Liver (tissue), 9 donors: Measurements from ENCODE around the gene EHD2. TPM values are rescaled to one million over a fixed set of nuclear protein-coding genes. Genes with fewer than 3 reads are reported as not detected.

Source experiments
- DNase-seq: peaks from one replicate; pipeline ENCODE4 v3.0.0-alpha.2; 2017; ENCODE audit warnings: low spot score
- H3K27ac ChIP-seq, 2 donors: one replicate each; pipeline ENCODE4 v1.7.0; 2013; ENCODE audit warnings: inconsistent platforms in 2 of 2, low read length in 2 of 2, control low read depth in 1 of 2, low read depth in 1 of 2, mild to moderate bottlenecking in 1 of 2
- H3K27me3 ChIP-seq, 4 donors: one replicate each; pipeline versions ENCODE4 v1.6.1 to v1.7.0; 2013; ENCODE audit warnings: low read length in 3 of 4, inconsistent platforms in 1 of 4, mild to moderate bottlenecking in 1 of 4, moderate library complexity in 1 of 4; ENCODE audit not compliant: control insufficient read depth in 4 of 4, insufficient read depth in 4 of 4
- H3K36me3 ChIP-seq, 4 donors: one replicate each; pipeline versions ENCODE4 v1.6.1 to v1.7.0; 2013; ENCODE audit warnings: low read length in 3 of 4, mild to moderate bottlenecking in 3 of 4, low read depth in 1 of 4, moderate library complexity in 1 of 4; ENCODE audit not compliant: control insufficient read depth in 4 of 4, insufficient read depth in 3 of 4
- H3K4me1 ChIP-seq, 4 donors: one replicate each; pipeline versions ENCODE4 v1.6.1 to v1.7.0; 2013; ENCODE audit warnings: low read length in 3 of 4, mild to moderate bottlenecking in 3 of 4, moderate library complexity in 1 of 4; ENCODE audit not compliant: control insufficient read depth in 4 of 4, insufficient read depth in 4 of 4
- H3K4me3 ChIP-seq, 3 donors: one replicate each; pipeline versions ENCODE4 v1.6.1 to v1.7.0; 2013; ENCODE audit warnings: low read length in 3 of 3, control low read depth in 1 of 3, low read depth in 1 of 3, mild to moderate bottlenecking in 1 of 3
- H3K9ac ChIP-seq, 2 donors: one replicate each; pipeline ENCODE4 v1.7.0; 2013; ENCODE audit warnings: low read length in 2 of 2, mild to moderate bottlenecking in 2 of 2, moderate library complexity in 2 of 2, control low read depth in 1 of 2, low read depth in 1 of 2
- H3K9me3 ChIP-seq, 4 donors: one replicate each; pipeline versions ENCODE4 v1.6.1 to v1.7.0; 2013; ENCODE audit warnings: low read length in 3 of 4; ENCODE audit not compliant: control insufficient read depth in 4 of 4
- EGR1 ChIP-seq, 2 donors: IDR thresholded peaks; 2 replicates each; pipeline ENCODE4 v1.6.1; 2016 to 2018; ENCODE audit warnings: antibody characterized with exemption in 2 of 2, low read depth in 2 of 2
- FOXA1 ChIP-seq: IDR thresholded peaks from 2 replicates; pipeline ENCODE4 v1.6.1; 2016; ENCODE audit warnings: antibody characterized with exemption
- FOXA2 ChIP-seq: IDR thresholded peaks from 2 replicates; pipeline ENCODE4 v1.6.1; 2016; ENCODE audit warnings: antibody characterized with exemption
- GABPA ChIP-seq, 2 donors: IDR thresholded peaks in 1 of 2; conservative IDR thresholded peaks in 1 of 2; 2 replicates each; pipeline ENCODE4 v1.6.1; 2016; ENCODE audit warnings: antibody characterized with exemption in 2 of 2, mild to moderate bottlenecking in 1 of 2, moderate library complexity in 1 of 2
- HNF4A ChIP-seq, 2 donors: conservative IDR thresholded peaks; 2 replicates each; pipeline ENCODE4 v1.6.1; 2016; ENCODE audit warnings: antibody characterized with exemption in 2 of 2, mild to moderate bottlenecking in 2 of 2
- HNF4G ChIP-seq: IDR thresholded peaks from 2 replicates; pipeline ENCODE4 v1.6.1; 2016; ENCODE audit warnings: antibody characterized with exemption
- JUND ChIP-seq, 2 donors: IDR thresholded peaks; 2 replicates each; pipeline ENCODE4 v1.6.1; 2016; ENCODE audit warnings: antibody characterized with exemption in 2 of 2
- NR2F2 ChIP-seq: IDR thresholded peaks from 2 replicates; pipeline ENCODE4 v1.6.1; 2016; ENCODE audit warnings: antibody characterized with exemption
- SP1 ChIP-seq: IDR thresholded peaks from 2 replicates; pipeline ENCODE4 v1.6.1; 2018; ENCODE audit warnings: antibody characterized with exemption, mild to moderate bottlenecking
- TAF1 ChIP-seq: conservative IDR thresholded peaks from 2 replicates; pipeline ENCODE4 v1.6.1; 2016; ENCODE audit warnings: antibody characterized with exemption, mild to moderate bottlenecking
- WGBS: extraction: QIAGEN DNeasy Blood & Tissue Kit; methylation state at CpG from one replicate; pipeline ENCODE4 v1.1.7; 2013; 5-methylcytosine and 5-hydroxymethylcytosine counted together
- polyA plus RNA-seq, 2 donors: library from polyadenylated mRNA; stranded (reverse) in 1 of 2; unstranded in 1 of 2; fragments of 200-250 nt in 1 of 2; fragments of >200 nt in 1 of 2; fragmentation: Nextera tagmentation in 1 of 2; extraction: Ambion mirVana in 1 of 2; gene quantifications; one replicate each; pipeline versions ENCODE4 v1.2.1 to v1.2.3, GENCODE V29; 2013 to 2015
- total RNA-seq, 2 donors: library from RNA; depleted of rRNA; stranded (reverse); fragments of >200 nt; gene quantifications; one replicate each; pipeline ENCODE4 v1.2.3, GENCODE V29; 2014
- TF ChIP-seq, protein P1 (sequence below): fragments of 150-350 bp; IDR thresholded peaks from 2 replicates; pipeline ENCODE4 v1.5.1; 2017; ENCODE audit warnings: improper control_type of control experiment, low read depth, low read length; ENCODE audit not compliant: missing input control
- TF ChIP-seq, protein P2 (sequence below): IDR thresholded peaks from 2 replicates; pipeline ENCODE4 v1.6.1; 2016; ENCODE audit warnings: antibody characterized with exemption, mild to moderate bottlenecking
- TF ChIP-seq, protein P3 (sequence below): IDR thresholded peaks from 2 replicates; pipeline ENCODE4 v1.6.1; 2016; ENCODE audit warnings: antibody characterized with exemption
- TF ChIP-seq, protein P4 (sequence below): IDR thresholded peaks from 2 replicates; pipeline ENCODE4 v1.6.1; 2016; ENCODE audit warnings: antibody characterized with exemption
- TF ChIP-seq, protein P5 (sequence below): IDR thresholded peaks from 2 replicates; pipeline ENCODE4 v1.6.1; 2016; ENCODE audit warnings: antibody characterized with exemption
- donor health status: healthy.
- donor health status: healthy.
- donor health status: healthy.
- donor health status: healthy.
- donor health status: healthy.

EHD2 gene
- total and polyA plus RNA-seq, 4 donors = 3.2 to 7.9 (median 5.8) TPM

DNA sequence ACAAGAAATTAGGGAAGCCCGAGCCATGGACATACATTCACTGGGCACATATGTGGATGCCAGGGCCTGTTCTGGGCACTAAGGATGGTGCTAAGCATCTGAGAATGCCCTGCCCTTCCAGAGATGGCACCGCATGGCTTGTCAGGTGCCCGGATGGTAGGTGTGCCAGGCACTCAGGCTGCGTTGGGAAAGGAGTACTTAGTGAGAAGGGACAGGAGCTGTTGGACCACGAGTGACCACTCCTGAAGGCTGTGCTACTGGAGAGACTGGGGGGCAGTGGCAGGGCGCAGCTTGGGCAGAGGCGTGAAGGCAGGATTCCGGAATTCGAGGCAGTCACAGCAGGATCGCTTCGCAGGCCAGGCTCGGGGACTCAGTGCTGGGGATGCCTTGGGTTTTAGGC is 38.0 kb upstream of the EHD2 start:
- no peaks in the 10 kb centered on the region for H3K9me3 ChIP-seq
- 96% methylated on average over 12 of the region's 12 CpGs for WGBS

DNA sequence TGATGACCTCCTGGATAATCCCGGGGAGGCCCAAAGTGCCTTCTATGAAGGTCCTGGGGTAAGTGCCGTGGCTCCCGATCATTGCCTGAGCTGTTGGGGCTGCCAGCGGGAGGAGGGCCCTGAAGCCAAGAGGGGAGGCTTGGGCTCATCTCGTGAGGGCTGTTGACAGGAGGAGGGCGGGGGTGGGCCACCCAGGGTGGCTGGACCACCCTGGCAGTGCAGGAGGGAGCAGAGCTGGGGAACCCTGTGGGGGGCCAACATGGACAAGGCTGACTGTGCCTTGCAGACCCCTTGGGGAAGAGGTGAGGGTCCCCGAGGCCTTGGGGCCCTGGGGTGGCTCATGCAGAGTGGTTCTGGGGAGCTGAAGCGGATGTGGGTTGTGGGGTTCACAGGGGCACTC is 37.4 kb upstream of the EHD2 start:
- no peak for DNase-seq
- peaks cover 2 to 37% (median 18%) of the 10 kb centered on the region in 4 donors for H3K36me3 ChIP-seq
- no peaks in the 10 kb centered on the region for H3K9me3 ChIP-seq
- no peak overlapping the region for H3K9ac ChIP-seq
- TF ChIP-seq FOXA2 = no peak
- TF ChIP-seq NR2F2 = no peak
- TF ChIP-seq, protein P1, sequence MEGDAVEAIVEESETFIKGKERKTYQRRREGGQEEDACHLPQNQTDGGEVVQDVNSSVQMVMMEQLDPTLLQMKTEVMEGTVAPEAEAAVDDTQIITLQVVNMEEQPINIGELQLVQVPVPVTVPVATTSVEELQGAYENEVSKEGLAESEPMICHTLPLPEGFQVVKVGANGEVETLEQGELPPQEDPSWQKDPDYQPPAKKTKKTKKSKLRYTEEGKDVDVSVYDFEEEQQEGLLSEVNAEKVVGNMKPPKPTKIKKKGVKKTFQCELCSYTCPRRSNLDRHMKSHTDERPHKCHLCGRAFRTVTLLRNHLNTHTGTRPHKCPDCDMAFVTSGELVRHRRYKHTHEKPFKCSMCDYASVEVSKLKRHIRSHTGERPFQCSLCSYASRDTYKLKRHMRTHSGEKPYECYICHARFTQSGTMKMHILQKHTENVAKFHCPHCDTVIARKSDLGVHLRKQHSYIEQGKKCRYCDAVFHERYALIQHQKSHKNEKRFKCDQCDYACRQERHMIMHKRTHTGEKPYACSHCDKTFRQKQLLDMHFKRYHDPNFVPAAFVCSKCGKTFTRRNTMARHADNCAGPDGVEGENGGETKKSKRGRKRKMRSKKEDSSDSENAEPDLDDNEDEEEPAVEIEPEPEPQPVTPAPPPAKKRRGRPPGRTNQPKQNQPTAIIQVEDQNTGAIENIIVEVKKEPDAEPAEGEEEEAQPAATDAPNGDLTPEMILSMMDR = no peak
- TF ChIP-seq EGR1 (IDR thresholded peaks at IDR 0.05; ENCODE audit: low read depth in 2 of 2) = no peak
- TF ChIP-seq TAF1 = no peak
- no peak for TF ChIP-seq HNF4A (conservative IDR thresholded peaks at IDR 0.05)
- TF ChIP-seq SP1 = no peak
- TF ChIP-seq, protein P2, sequence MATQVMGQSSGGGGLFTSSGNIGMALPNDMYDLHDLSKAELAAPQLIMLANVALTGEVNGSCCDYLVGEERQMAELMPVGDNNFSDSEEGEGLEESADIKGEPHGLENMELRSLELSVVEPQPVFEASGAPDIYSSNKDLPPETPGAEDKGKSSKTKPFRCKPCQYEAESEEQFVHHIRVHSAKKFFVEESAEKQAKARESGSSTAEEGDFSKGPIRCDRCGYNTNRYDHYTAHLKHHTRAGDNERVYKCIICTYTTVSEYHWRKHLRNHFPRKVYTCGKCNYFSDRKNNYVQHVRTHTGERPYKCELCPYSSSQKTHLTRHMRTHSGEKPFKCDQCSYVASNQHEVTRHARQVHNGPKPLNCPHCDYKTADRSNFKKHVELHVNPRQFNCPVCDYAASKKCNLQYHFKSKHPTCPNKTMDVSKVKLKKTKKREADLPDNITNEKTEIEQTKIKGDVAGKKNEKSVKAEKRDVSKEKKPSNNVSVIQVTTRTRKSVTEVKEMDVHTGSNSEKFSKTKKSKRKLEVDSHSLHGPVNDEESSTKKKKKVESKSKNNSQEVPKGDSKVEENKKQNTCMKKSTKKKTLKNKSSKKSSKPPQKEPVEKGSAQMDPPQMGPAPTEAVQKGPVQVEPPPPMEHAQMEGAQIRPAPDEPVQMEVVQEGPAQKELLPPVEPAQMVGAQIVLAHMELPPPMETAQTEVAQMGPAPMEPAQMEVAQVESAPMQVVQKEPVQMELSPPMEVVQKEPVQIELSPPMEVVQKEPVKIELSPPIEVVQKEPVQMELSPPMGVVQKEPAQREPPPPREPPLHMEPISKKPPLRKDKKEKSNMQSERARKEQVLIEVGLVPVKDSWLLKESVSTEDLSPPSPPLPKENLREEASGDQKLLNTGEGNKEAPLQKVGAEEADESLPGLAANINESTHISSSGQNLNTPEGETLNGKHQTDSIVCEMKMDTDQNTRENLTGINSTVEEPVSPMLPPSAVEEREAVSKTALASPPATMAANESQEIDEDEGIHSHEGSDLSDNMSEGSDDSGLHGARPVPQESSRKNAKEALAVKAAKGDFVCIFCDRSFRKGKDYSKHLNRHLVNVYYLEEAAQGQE = no peak
- no peak for TF ChIP-seq JUND (IDR thresholded peaks at IDR 0.05)
- TF ChIP-seq, protein P3, sequence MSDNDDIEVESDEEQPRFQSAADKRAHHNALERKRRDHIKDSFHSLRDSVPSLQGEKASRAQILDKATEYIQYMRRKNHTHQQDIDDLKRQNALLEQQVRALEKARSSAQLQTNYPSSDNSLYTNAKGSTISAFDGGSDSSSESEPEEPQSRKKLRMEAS = no peak
- TF ChIP-seq FOXA1 = no peak
- no peak for TF ChIP-seq HNF4G
- TF ChIP-seq, protein P4, sequence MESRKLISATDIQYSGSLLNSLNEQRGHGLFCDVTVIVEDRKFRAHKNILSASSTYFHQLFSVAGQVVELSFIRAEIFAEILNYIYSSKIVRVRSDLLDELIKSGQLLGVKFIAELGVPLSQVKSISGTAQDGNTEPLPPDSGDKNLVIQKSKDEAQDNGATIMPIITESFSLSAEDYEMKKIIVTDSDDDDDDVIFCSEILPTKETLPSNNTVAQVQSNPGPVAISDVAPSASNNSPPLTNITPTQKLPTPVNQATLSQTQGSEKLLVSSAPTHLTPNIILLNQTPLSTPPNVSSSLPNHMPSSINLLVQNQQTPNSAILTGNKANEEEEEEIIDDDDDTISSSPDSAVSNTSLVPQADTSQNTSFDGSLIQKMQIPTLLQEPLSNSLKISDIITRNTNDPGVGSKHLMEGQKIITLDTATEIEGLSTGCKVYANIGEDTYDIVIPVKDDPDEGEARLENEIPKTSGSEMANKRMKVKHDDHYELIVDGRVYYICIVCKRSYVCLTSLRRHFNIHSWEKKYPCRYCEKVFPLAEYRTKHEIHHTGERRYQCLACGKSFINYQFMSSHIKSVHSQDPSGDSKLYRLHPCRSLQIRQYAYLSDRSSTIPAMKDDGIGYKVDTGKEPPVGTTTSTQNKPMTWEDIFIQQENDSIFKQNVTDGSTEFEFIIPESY = no peak
- no peak for TF ChIP-seq GABPA (IDR thresholded peaks at IDR 0.05 in 1 of 2, conservative IDR thresholded peaks at IDR 0.05 in 1 of 2)
- no peak overlapping the region for H3K27ac ChIP-seq
- WGBS = 93% methylated on average over 8 of the region's 8 CpGs
- H3K4me3 ChIP-seq = no peak overlapping the region
- no peaks in the 10 kb centered on the region for H3K4me1 ChIP-seq
- H3K27me3 ChIP-seq = no peaks in the 10 kb centered on the region

More for the DNA sequence above, 38.0 kb upstream of the EHD2 start:
- no peak for DNase-seq
- Histone ChIP-seq H3K4me1 (no peaks in the 10 kb centered on the region), H3K9ac (no peak overlapping the region), H3K27me3 (no peaks in the 10 kb centered on the region), H3K4me3 (no peak overlapping the region), H3K27ac (no peak overlapping the region), H3K36me3 (peaks cover 2 to 32% (median 15%) of the 10 kb centered on the region in 4 donors)
- TF ChIP-seq FOXA1 (no peak), HNF4G (no peak), GABPA (IDR thresholded peaks at IDR 0.05 in 1 of 2, conservative IDR thresholded peaks at IDR 0.05 in 1 of 2) (no peak), SP1 (no peak), EGR1 (IDR thresholded peaks at IDR 0.05; ENCODE audit: low read depth in 2 of 2) (no peak)
- TF ChIP-seq, protein P5, sequence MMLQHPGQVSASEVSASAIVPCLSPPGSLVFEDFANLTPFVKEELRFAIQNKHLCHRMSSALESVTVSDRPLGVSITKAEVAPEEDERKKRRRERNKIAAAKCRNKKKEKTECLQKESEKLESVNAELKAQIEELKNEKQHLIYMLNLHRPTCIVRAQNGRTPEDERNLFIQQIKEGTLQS = no peak
- TF ChIP-seq, protein P4 = no peak
- TF ChIP-seq, protein P3 = no peak
